Immature natural killer cell (primary cell): ENCODE measurements around the gene KRTAP23-1. TPM values are rescaled to one million over a fixed set of nuclear protein-coding genes. Genes with fewer than 3 reads are reported as not detected.

Experiments
- DNase-seq, 3 donors: peaks; one replicate each; pipeline ENCODE4 v3.0.0; 2022; ENCODE audit warnings: mixed read lengths in 1 of 3
- H3K27ac Mint-ChIP-seq, 6 donors: one replicate each; pipeline ENCODE4 v1.8.0; 2020; ENCODE audit warnings: mixed read lengths in 6 of 6, mild to moderate bottlenecking in 5 of 6, inconsistent platforms in 4 of 6, moderate library complexity in 3 of 6
- H3K27me3 Mint-ChIP-seq, 3 donors: one replicate each; pipeline ENCODE4 v1.8.0; 2020 to 2021; ENCODE audit warnings: low read depth in 3 of 3, mild to moderate bottlenecking in 3 of 3, mixed read lengths in 3 of 3, moderate library complexity in 3 of 3, inconsistent platforms in 1 of 3
- H3K36me3 Mint-ChIP-seq, 3 donors: one replicate each; pipeline ENCODE4 v1.8.0; 2020; ENCODE audit warnings: mixed read lengths in 3 of 3, inconsistent platforms in 2 of 3, mild to moderate bottlenecking in 2 of 3
- H3K4me1 Mint-ChIP-seq, 2 donors: one replicate each; pipeline ENCODE4 v1.8.0; 2020; ENCODE audit warnings: inconsistent platforms in 2 of 2, mild to moderate bottlenecking in 2 of 2, mixed read lengths in 2 of 2, moderate library complexity in 1 of 2
- H3K4me3 Mint-ChIP-seq, 5 donors: one replicate each; pipeline ENCODE4 v1.8.0; 2020; ENCODE audit warnings: mild to moderate bottlenecking in 5 of 5, mixed read lengths in 5 of 5, inconsistent platforms in 3 of 5, moderate library complexity in 3 of 5
- H3K9me3 Mint-ChIP-seq, 6 donors: one replicate each; pipeline ENCODE4 v1.8.0; 2020; ENCODE audit warnings: mild to moderate bottlenecking in 6 of 6, mixed read lengths in 6 of 6, inconsistent platforms in 4 of 6, moderate library complexity in 3 of 6
- polyA plus RNA-seq, 3 donors: library from polyadenylated mRNA; unstranded; fragments of 300-500 nt; fragmentation: Illumina TruSeq; gene quantifications; one replicate each; pipeline ENCODE4 v1.2.3, GENCODE V29; 2021

KRTAP23-1 gene
- polyA plus RNA-seq, 3 donors from 2014 or later: not detected

DNA sequence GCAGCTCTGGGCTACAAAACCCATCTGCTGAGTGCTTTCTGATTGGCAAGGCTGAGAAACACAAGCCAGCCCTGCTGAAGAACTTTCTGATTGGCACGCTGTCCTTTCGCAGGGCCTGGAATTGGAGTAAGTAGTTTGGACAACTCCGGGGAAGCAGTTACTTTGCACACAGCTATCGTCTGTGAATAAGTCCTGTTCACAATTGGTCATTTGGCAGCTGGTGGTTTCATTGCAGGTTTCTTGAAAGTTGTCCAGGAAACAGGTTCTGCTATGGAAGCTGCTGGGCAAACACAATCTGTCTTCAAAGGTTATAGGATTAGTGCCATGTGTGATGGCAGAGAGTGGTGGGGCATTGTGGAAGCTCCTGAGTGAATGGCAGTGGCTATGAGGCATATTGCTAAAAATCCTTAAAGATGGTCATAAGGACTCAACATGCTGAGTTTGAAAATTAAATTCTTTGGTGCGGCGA, 11.1 kb downstream of the KRTAP23-1 start, which contains the start of gene KRTAP27-1:
KRTAP27-1 (minus strand) TSS at position 419 of the 469 bp plus-strand sequence; CDS start at position 393, 26 bp downstream.
- DNase-seq: no peak
- no peak within 1 kb of the TSS for H3K27ac Mint-ChIP-seq
- no peaks in the 10 kb centered on the region for H3K36me3 Mint-ChIP-seq
- no peak within 1 kb of the TSS for H3K4me3 Mint-ChIP-seq
- peaks cover 3 to 14% (median 5%) of the 10 kb centered on the region in 6 donors for H3K9me3 Mint-ChIP-seq
- H3K27me3 Mint-ChIP-seq: peaks cover 0 to 3% (median 0%) of the 10 kb centered on the region in 3 donors
- H3K4me1 Mint-ChIP-seq: no peaks in the 10 kb centered on the region

- Mint-ChIP-seq H3K4me1 (no peaks in the 10 kb centered on the region), H3K27ac (no peak overlapping the region)
Measured at GRCh38 chr21:30336596-30336995, 11.8 kb downstream of the KRTAP23-1 start.

DNA sequence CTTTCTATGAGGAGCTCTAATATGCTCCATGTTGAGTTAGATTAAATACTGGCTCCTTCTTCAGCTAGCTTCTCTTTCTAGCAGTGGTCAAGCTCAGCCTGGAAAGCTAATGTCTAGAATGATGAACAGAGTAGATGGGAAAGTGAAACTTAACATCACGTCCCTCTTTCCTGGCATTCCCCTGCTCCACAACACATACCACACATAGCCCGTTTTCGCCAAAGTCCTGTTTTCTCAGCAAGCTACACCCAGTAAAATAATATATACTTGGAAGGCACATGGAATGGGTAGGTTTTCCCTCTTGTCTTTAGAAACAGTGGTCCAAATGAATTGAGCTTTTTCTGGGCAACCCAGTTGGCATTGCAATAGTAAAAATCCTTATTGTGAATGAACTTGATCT, 14.7 kb downstream of the KRTAP23-1 start:
- H3K4me1 Mint-ChIP-seq: no peaks in the 10 kb centered on the region
- H3K4me3 Mint-ChIP-seq: no peak overlapping the region
- H3K27ac Mint-ChIP-seq: no peak overlapping the region
- H3K9me3 Mint-ChIP-seq: peaks cover 0 to 13% (median under 1%) of the 10 kb centered on the region in 6 donors
- DNase-seq: no peak
- H3K27me3 Mint-ChIP-seq: no peaks in the 10 kb centered on the region
- H3K36me3 Mint-ChIP-seq: no peaks in the 10 kb centered on the region

More at GRCh38 chr21:30336596-30336995, 11.8 kb downstream of the KRTAP23-1 start:
- Mint-ChIP-seq H3K27me3 (peaks cover 0 to 3% (median 0%) of the 10 kb centered on the region in 3 donors), H3K4me3 (no peak overlapping the region), H3K36me3 (no peaks in the 10 kb centered on the region), H3K9me3 (peaks cover 0 to 10% (median 4%) of the 10 kb centered on the region in 6 donors)
- DNase-seq: no peak

DNA sequence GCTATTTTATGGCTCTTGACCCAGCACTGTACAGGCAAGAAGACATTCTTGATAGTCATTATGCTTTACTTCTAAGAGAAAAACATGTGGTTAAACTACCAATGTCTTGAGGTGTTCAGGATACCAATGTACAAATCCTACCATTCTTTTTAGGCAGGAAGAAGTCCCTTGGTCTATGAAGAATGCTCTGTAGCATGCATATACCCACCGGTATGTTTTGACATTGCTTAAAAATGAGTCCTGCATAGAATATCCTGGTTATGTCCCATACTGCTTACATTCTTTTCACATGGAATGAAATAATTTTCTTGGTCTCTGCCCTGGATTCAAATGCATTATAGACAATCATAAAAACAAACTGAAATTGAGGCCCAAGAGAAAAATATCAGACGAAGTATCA, 15.7 kb downstream of the KRTAP23-1 start:
- Mint-ChIP-seq H3K27ac (no peak overlapping the region), H3K4me3 (no peak overlapping the region), H3K36me3 (no peaks in the 10 kb centered on the region), H3K4me1 (no peaks in the 10 kb centered on the region), H3K9me3 (peaks cover 0 to 13% (median 3%) of the 10 kb centered on the region in 6 donors), H3K27me3 (peaks cover 0 to 3% (median 0%) of the 10 kb centered on the region in 3 donors)
- no peak for DNase-seq

GRCh38 chr21:30329203-30329875, 19.1 kb downstream of the KRTAP23-1 start:
- peaks cover 5 to 26% (median 9%) of the 10 kb centered on the region in 6 donors for H3K9me3 Mint-ChIP-seq
- no peaks in the 10 kb centered on the region for H3K4me1 Mint-ChIP-seq
- H3K4me3 Mint-ChIP-seq: no peak overlapping the region
- H3K36me3 Mint-ChIP-seq: no peaks in the 10 kb centered on the region
- H3K27me3 Mint-ChIP-seq: peaks cover 0 to 3% (median 0%) of the 10 kb centered on the region in 3 donors
- no peak for DNase-seq
- no peak overlapping the region for H3K27ac Mint-ChIP-seq

GRCh38 chr21:30326390-30326789, 22.0 kb downstream of the KRTAP23-1 start:
- H3K4me3 Mint-ChIP-seq: no peak overlapping the region

DNA sequence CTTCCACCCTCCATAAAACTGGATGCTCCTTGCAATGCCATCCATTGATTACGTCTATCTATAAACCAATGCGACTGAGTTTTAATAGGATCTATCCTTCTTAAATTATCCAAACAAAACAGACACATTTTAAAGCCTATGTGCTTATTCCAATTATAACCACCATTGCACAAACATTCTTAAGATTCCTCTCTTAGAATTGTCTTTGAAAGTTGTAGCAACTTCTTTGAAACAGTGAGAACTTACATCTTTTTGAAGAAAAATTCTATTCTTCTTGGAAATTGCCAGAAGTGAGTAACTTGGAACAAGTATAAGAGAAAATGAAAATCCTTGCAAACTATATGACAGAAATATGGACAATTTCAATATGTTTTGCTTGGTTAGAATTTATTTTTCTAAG, 28.2 kb downstream of the KRTAP23-1 start, which contains the start of gene KRTAP26-1:
KRTAP26-1 (minus strand) TSS at position 101 of the 400 bp plus-strand sequence. CDS start 280 bp downstream, outside the sequence.
- DNase-seq: no peak
- peaks cover 0 to 45% (median 10%) of the 10 kb centered on the region in 6 donors for H3K9me3 Mint-ChIP-seq

More at GRCh38 chr21:30326390-30326789, 22.0 kb downstream of the KRTAP23-1 start:
- Mint-ChIP-seq H3K4me1 (no peaks in the 10 kb centered on the region), H3K27me3 (peaks cover 0 to 3% (median 0%) of the 10 kb centered on the region in 3 donors), H3K36me3 (no peaks in the 10 kb centered on the region), H3K27ac (no peak overlapping the region), H3K9me3 (peaks cover 5 to 31% (median 10%) of the 10 kb centered on the region in 6 donors)
- no peak for DNase-seq

GRCh38 chr21:30315701-30316100, 32.7 kb downstream of the KRTAP23-1 start:
- H3K27ac Mint-ChIP-seq: no peak overlapping the region
- H3K4me1 Mint-ChIP-seq: no peaks in the 10 kb centered on the region
- H3K36me3 Mint-ChIP-seq: no peaks in the 10 kb centered on the region
- H3K4me3 Mint-ChIP-seq: no peak overlapping the region
- H3K9me3 Mint-ChIP-seq: peaks cover 0 to 20% (median 7%) of the 10 kb centered on the region in 6 donors
- H3K27me3 Mint-ChIP-seq: peaks cover 0 to 2% (median 0%) of the 10 kb centered on the region in 3 donors
- DNase-seq: no peak

More for the DNA sequence above, 28.2 kb downstream of the KRTAP23-1 start, which contains the start of gene KRTAP26-1:
- Mint-ChIP-seq H3K36me3 (no peaks in the 10 kb centered on the region), H3K4me3 (no peak within 1 kb of the TSS), H3K27me3 (peaks cover 0 to 2% (median 0%) of the 10 kb centered on the region in 3 donors), H3K27ac (no peak within 1 kb of the TSS), H3K4me1 (no peaks in the 10 kb centered on the region)

GRCh38 chr21:30306884-30307283, 41.5 kb downstream of the KRTAP23-1 start:
- Mint-ChIP-seq H3K4me3 (no peak overlapping the region), H3K4me1 (no peaks in the 10 kb centered on the region), H3K27ac (no peak overlapping the region), H3K27me3 (peaks cover 0 to 1% (median 0%) of the 10 kb centered on the region in 3 donors), H3K9me3 (peaks cover 5 to 35% (median 6%) of the 10 kb centered on the region in 6 donors), H3K36me3 (no peaks in the 10 kb centered on the region)
- DNase-seq: no peak

DNA sequence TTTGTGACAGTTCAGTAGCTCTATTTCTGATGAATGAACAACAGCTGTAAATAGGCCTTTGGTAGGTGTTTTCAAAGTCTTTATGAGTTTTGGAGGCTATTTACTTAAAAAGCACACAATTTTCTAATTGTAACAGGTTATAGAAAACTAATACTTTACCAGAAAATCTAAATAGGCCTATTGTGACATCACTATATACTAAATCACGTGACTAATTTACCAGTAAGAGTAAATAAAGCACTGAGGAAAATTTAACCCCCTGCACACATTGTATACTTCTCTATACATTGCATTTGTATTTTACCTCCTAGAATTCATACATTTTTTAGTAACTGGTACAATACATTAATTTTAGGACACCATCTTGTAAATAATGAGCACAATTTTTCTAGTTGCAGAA, 43.3 kb downstream of the KRTAP23-1 start:
- H3K4me3 Mint-ChIP-seq: no peak overlapping the region
- peaks cover 0 to 1% (median 0%) of the 10 kb centered on the region in 3 donors for H3K27me3 Mint-ChIP-seq
- no peak overlapping the region for H3K27ac Mint-ChIP-seq
- no peak for DNase-seq
- H3K4me1 Mint-ChIP-seq: no peaks in the 10 kb centered on the region
- H3K36me3 Mint-ChIP-seq: no peaks in the 10 kb centered on the region
- peaks cover 5 to 52% (median 11%) of the 10 kb centered on the region in 6 donors for H3K9me3 Mint-ChIP-seq

Other genes with a start within 250 kb of the KRTAP23-1 start
- gene CLDN17, start 181.8 kb downstream of the KRTAP23-1 start, polyA plus RNA-seq: not detected
- not detected for gene CLDN8, start 132.5 kb downstream of the KRTAP23-1 start, polyA plus RNA-seq
- gene KRTAP24-1, start 65.7 kb downstream of the KRTAP23-1 start, polyA plus RNA-seq: not detected
- not detected for gene KRTAP25-1, start 59.1 kb downstream of the KRTAP23-1 start, polyA plus RNA-seq
- gene KRTAP26-1, start 28.3 kb downstream of the KRTAP23-1 start, polyA plus RNA-seq: not detected
- not detected for gene KRTAP27-1, start 10.9 kb downstream of the KRTAP23-1 start, polyA plus RNA-seq
- not detected for gene KRTAP13-2, start 23.7 kb upstream of the KRTAP23-1 start, polyA plus RNA-seq
- not detected for gene KRTAP13-1, start 47.4 kb upstream of the KRTAP23-1 start, polyA plus RNA-seq
- gene KRTAP13-3, start 77.3 kb upstream of the KRTAP23-1 start, polyA plus RNA-seq: not detected
- not detected for gene KRTAP13-4, start 81.6 kb upstream of the KRTAP23-1 start, polyA plus RNA-seq
- gene KRTAP15-1, start 91.7 kb upstream of the KRTAP23-1 start, polyA plus RNA-seq: not detected
- gene KRTAP19-1, start 131.8 kb upstream of the KRTAP23-1 start, polyA plus RNA-seq: not detected
- not detected for gene KRTAP19-2, start 138.8 kb upstream of the KRTAP23-1 start, polyA plus RNA-seq
- not detected for gene KRTAP19-3, start 143.4 kb upstream of the KRTAP23-1 start, polyA plus RNA-seq
- gene KRTAP19-4, start 148.6 kb upstream of the KRTAP23-1 start, polyA plus RNA-seq: not detected
- not detected for gene KRTAP19-5, start 153.5 kb upstream of the KRTAP23-1 start, polyA plus RNA-seq
- gene KRTAP19-6, start 193.3 kb upstream of the KRTAP23-1 start, polyA plus RNA-seq: not detected
- not detected for gene KRTAP19-7, start 212.7 kb upstream of the KRTAP23-1 start, polyA plus RNA-seq
- gene KRTAP22-2, start 241.8 kb upstream of the KRTAP23-1 start, polyA plus RNA-seq: not detected
- not detected for gene KRTAP6-3, start 243.8 kb upstream of the KRTAP23-1 start, polyA plus RNA-seq